ENCODE results near the gene SNRNP70. TPM values are rescaled to one million over a fixed set of nuclear protein-coding genes. Genes with fewer than 3 reads are reported as not detected.
"Not testable (repeated sequence)": the region's sequence is repeated elsewhere in the genome, so short reads cannot be mapped to it uniquely, and the experiment has no call there.

The SNRNP70 gene
- total and polyA plus RNA-seq, 7 donors = 33.8 to 382 (median 167) TPM

DNA sequence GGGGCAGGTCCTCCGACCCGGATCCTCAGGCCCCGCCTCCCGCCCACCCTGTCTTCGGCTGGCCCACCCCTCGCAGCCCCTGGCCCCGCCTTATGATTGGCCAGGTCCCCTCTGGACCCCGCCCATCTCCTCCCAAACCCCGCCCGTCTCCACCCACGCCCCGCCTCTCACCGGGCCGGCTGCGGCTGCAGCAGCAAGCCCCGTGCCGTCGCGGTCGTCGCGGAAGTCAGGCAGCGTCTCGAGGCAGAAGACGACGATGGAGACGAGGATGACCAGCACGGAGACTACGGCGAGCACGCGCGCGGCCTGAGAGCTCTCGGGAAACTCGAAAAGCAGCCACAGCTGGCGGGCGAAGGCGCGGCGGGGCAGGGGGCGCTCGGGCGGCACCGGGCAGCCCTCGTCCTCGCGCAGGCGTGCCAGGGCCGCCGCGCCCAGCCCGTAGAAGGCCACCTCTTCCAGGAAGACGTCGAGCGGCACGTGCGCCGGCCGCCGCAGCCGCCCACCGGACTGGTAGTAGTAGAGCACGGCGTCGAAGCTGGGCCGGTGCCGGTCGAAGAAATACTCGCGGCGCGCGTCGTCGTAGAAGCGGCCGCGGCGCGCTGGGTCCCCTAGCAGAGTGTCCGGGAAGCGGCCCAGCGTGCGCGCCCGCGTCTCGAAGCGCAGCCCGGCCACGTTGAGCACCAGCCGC is 13.2 kb upstream of the SNRNP70 start:
- intact Hi-C loops (cut with DNase I) = no loop called here
- no peaks in the 10 kb centered on the region for H3K36me3 ChIP-seq
- no peaks in the 10 kb centered on the region for H3K9me3 ChIP-seq
- WGBS, 2 donors = 6 to 10% methylated on average over 93 of the region's 93 CpGs
- no peak for DNase-seq
- no peak overlapping the region for H3K27ac ChIP-seq
- no peak for TF ChIP-seq POLR2AphosphoS5 (IDR thresholded peaks at IDR 0.05)
- TF ChIP-seq, protein P1, sequence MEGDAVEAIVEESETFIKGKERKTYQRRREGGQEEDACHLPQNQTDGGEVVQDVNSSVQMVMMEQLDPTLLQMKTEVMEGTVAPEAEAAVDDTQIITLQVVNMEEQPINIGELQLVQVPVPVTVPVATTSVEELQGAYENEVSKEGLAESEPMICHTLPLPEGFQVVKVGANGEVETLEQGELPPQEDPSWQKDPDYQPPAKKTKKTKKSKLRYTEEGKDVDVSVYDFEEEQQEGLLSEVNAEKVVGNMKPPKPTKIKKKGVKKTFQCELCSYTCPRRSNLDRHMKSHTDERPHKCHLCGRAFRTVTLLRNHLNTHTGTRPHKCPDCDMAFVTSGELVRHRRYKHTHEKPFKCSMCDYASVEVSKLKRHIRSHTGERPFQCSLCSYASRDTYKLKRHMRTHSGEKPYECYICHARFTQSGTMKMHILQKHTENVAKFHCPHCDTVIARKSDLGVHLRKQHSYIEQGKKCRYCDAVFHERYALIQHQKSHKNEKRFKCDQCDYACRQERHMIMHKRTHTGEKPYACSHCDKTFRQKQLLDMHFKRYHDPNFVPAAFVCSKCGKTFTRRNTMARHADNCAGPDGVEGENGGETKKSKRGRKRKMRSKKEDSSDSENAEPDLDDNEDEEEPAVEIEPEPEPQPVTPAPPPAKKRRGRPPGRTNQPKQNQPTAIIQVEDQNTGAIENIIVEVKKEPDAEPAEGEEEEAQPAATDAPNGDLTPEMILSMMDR (IDR thresholded peaks at IDR 0.05) = no peak
- H3K4me1 ChIP-seq = peaks cover 0 to 8% (median 6%) of the 10 kb centered on the region in 4 donors
- H3K4me3 ChIP-seq = no peak overlapping the region
- peaks cover 17 to 75% (median 58%) of the 10 kb centered on the region in 3 donors for H3K27me3 ChIP-seq

DNA sequence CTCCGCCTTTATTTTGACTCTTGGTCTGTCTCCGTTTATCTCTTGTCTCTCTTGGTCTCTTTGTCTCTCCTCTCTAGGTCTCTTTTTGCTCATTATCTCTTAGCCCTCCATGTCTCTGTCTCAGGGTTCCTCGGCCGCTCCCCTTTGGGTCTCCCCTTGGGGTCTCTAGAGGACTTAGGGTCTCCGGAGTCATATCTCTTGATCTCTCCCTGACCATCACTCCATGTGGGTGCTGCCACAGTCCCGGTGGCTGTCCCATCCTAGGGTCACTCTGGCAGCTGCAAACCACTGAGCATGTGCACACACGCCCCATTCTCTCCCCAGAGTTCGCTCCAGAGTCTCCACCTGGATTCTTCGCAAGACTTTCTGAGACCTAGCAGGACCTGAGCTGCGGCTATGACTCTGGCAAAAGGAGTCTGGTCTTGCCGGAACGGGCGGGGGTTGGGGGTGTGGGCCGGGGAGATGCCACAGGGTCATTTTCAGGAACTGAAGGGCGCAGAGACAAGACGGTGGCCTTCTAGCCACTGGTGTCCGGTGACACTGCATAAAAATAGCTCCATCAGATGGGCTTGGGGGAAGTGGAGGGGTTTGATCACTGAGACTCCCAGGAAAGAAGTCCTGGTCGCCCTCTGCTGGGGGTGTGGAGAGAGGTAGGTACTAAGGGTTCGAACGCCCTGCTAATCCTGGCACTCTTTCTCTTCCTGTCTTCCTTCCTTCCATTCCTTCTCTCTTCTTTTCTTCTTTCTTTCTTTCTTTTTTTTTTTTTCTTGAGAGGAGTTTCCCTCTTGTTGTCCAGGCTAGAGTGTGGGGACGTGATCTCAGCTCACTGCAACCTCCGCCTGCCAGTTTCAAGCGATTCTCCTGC is 11.5 kb upstream of the SNRNP70 start:
- 52 to 64% methylated on average over 23 of the region's 23 CpGs for WGBS, 2 donors
- H3K36me3 ChIP-seq = no peaks in the 10 kb centered on the region

DNA sequence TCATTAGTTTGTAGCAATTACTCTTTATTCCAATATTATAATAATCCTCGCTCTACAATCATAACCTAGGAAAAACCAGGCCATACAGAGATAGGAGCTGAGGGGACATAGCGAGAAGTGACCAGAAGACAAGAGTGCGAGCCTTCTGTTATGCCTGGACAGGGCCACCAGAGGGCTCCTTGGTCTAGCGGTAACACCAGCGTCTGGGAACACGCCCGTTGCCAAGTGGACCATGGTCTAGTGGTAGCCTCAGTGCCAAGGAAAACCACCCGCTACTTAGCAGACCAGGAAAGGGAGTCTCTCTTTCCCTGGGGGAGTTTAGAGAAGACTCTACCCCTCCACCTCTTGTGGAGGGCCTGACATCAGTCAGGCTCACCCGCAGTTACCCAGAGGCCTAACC is 10.4 kb upstream of the SNRNP70 start:
- H3K36me3 ChIP-seq, H3K4me3 ChIP-seq, H3K9me3 ChIP-seq, H3K4me1 ChIP-seq, H3K27ac ChIP-seq: not testable (repeated sequence)
- intact Hi-C loops (cut with DNase I) = loop anchor here (5.0 kb wide), 1 partner anchor 132 kb away; no protein-coding TSS in a partner anchor
- TF ChIP-seq, protein P1 (IDR thresholded peaks at IDR 0.05) = peak; percentile 37 to 80 (median 70)
- peak; percentile 86 for DNase-seq
- H3K27me3 ChIP-seq = peaks cover 17 to 48% (median 44%) of the 10 kb centered on the region in 3 donors
- WGBS, 2 donors = 11 to 22% methylated on average over 8 to 9 of the region's 9 CpGs

More for the DNA sequence above, 11.5 kb upstream of the SNRNP70 start:
- intact Hi-C loops (cut with DNase I) = no loop called here
- DNase-seq = no peak
- peaks cover 17 to 59% (median 45%) of the 10 kb centered on the region in 3 donors for H3K27me3 ChIP-seq
- no peak overlapping the region for H3K27ac ChIP-seq
- H3K4me3 ChIP-seq = no peak overlapping the region
- no peaks in the 10 kb centered on the region for H3K9me3 ChIP-seq
- H3K4me1 ChIP-seq = peaks cover 0 to 8% (median 6%) of the 10 kb centered on the region in 4 donors
- TF ChIP-seq EP300 (IDR thresholded peaks at IDR 0.05) (no peak), POLR2AphosphoS5 (IDR thresholded peaks at IDR 0.05) (no peak), POLR2A (IDR thresholded peaks at IDR 0.05) (no peak)
- TF ChIP-seq, protein P1 (IDR thresholded peaks at IDR 0.05) = no peak

DNA sequence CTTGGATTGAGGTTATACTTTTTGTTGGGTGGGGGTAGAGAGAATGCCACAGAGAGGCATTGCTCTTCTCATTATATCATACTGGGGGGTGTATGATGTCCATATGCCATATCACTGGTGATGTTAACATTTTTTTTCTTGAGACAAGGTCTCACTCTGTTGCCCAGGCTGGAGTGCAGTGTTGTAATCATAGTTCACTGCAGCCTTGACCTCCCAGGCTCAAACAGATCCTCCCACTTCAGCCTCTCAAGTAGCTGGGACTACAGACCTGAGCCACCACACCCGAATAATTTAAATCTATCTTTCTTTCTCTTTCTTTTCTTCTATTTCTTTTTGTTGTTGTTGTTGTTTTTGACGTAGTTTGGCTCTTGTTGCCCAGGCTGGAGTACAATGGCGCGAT is 4.9 kb upstream of the SNRNP70 start:
- no peak for DNase-seq
- intact Hi-C loops (cut with DNase I) = loop anchor here (10.0 kb wide), 1 partner anchor 374 kb away; the partner anchor contains the start of genes ALDH16A1 and PIH1D1
- Histone ChIP-seq H3K27me3 (no peaks in the 10 kb centered on the region), H3K27ac (no peak overlapping the region), H3K36me3 (no peaks in the 10 kb centered on the region), H3K4me3 (no peak overlapping the region), H3K9me3 (no peaks in the 10 kb centered on the region), H3K4me1 (peaks cover 0 to 6% (median 5%) of the 10 kb centered on the region in 4 donors)
- no peak for TF ChIP-seq POLR2A (IDR thresholded peaks at IDR 0.05)
- TF ChIP-seq, protein P1 (IDR thresholded peaks at IDR 0.05) = no peak
- WGBS, 2 donors = 71 to 92% methylated on average over 4 of the region's 4 CpGs
